HG03064 (cell line): ENCODE data around the gene ZFP36L1.

Experiments used
- ATAC-seq: cut with Tn5 transposase; IDR thresholded peaks from one replicate; pipeline ENCODE4 v1.9.1; 2021; ENCODE audit warnings: low read depth; ENCODE audit not compliant: unreplicated experiment

ZFP36L1 gene

DNA sequence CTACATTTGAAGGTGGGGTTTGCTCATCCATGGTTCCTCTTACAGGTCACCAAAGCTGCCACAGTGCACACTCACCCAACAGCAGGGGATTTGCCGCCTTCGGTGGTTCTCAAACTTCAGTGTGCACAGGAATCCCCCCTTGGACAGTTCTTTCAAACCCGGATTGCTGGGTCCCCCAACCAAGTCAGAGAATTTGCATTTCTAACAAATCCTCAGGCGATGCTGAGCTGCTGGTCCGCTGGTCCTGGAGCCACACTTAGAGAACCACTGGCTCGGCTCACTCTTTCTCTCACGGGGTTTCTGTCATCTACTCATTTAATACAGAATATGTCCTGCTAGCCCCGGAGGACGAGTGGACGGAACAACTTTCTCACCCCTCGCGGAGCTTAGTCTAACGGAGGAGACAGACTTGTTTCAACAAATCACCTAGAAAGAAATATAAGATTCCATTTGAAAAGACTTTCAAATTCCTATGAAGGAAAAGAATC lies 24.1 kb upstream of the ZFP36L1 start:
- no peak for ATAC-seq

DNA sequence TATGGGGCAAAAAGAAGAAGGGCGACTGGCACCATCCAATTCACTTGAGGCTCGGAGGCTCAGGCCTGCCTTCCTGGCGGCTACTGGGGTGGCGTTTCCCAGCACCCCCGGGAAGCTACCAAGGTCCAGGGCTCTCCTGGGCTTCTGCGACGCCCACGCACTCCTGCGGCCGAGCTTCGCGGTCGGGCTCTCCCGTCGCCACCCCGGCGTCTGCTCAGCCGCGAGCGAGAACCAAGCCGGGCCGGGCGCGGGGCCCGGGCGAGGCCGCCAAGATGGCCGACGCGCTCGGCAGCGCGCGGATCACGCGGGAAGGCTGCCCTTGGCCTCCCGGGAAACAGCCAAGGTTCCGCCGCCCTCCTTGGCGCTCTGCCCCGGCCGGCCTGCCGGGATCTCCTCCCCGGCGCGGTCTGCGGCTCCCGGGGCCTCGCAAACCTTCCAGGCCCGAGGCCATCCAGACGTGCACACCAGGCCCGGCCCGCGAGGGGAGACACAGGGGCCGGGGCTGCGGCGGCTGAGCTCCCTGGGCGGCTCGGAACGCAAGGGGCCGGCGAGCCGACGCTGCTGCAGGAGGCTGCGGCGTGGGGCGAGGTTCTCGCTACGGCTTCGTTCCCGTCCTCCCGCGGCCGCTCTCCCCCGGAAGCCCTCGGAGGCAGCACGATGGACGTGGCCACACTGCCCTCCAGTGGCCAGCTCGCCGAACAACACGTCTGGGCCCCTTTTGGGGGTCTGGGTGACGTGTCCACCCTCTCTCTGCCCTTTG lies 23.5 kb upstream of the ZFP36L1 start:
- peak; percentile 40 for ATAC-seq

- ATAC-seq = no peak
Measured at GRCh38 chr14:68815298-68816182, 22.7 kb upstream of the ZFP36L1 start.

DNA sequence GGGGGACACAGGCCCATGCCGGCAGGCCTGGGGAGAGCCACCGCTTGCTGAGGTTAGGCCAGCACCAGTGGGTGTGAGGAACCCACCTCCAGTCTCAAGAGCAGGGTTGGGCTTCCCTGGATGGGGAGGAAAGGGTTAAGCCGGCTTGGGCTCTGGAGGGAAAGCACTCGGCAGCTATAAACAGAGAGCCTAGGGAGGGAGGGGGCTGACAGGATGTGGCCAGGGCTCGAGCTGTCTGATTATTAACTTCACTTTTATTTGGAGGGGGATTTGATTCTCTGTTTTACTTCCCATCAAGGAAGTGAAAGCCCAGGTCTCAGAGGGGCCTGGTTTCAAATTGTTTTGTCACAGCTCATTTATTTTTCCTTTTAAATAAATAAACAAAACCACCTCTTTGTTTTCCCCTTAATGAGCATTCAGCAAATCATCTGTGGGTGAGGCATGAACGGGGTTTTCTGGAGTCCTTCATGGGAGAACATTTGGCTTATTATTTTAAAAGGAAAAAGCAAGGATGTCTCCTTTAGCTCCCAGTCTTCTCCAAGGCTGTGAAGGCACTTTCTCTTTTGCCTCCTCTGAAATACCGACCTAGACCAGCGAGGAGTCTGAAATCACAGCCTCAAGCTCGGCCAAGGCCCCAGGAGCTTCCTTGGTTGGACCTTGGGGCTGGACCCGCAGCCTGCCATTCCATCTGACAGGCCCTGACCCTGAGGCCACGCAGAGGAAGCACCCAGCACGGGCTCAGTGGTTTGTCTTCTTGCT lies 21.9 kb upstream of the ZFP36L1 start:
- no peak for ATAC-seq

GRCh38 chr14:68814238-68814538 lies 21.3 kb upstream of the ZFP36L1 start:
- ATAC-seq = no peak

- ATAC-seq = no peak
Measured at GRCh38 chr14:68813318-68813838, 20.5 kb upstream of the ZFP36L1 start.

DNA sequence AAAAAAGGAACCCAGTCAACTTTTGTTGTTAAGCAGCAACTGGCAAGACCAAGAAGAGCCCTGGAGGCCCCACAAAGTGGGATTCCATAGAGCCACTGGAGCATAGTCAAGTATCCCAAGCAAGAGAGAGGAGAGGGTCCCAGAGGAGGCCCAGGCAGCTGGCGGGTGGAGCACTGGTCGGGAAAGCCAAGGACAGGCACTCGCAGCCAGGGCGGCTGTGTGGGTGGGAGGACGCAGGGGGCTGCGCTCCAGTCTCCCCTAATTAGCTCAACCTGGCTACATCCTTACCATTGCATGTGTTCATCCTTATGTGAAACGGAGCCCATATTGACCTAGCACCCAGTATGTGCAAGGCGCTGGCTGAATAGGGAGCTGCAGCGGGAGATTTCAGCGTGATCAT lies 18.3 kb upstream of the ZFP36L1 start:
- ATAC-seq = no peak

DNA sequence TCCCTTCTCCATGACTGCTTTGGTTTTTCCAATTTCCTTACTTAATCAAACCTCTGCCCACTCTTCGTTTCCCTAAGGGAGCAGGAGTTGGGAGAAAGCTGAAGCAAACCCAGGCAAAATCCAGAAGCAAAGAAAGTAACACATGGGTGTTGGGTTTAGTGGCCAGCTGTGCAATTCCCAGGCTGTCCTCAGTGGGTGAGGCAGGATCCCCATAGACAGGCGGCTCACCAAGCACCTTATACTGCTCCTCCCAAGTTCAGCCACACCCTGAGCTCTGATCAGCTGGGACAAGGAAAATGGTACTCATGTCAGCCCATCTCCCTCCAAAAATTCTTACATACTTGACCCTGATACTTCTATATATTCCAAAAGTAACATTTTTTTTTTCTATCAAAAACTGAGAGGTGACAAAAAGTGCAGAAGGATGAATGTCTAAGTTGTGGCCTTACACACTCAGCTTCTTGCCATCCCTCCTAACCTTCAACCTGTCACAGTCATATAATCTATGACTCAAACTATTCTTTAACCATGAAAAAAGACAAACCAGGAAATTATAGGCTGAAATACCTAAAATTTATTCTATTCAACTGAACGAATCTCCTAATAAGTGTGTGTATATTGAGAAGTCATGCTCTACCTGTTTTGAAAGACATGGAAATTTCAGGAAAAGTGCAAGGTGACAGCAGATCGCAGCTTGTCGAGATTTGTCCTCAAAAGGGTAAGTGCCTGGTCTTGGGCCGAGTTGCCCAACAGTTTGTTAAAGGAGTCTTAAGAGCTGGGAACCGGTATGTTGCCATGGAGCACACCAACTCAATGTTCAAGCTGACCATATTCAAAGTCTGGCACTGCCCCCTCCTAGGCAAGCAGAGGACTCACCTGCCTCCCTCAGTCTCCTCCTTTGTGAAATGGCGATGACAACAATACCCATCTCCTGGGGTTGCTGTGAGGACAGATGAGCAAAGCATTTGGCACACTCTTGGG lies 17.6 kb upstream of the ZFP36L1 start:
- no peak for ATAC-seq

GRCh38 chr14:68809524-68809923 lies 16.7 kb upstream of the ZFP36L1 start:
- no peak for ATAC-seq

DNA sequence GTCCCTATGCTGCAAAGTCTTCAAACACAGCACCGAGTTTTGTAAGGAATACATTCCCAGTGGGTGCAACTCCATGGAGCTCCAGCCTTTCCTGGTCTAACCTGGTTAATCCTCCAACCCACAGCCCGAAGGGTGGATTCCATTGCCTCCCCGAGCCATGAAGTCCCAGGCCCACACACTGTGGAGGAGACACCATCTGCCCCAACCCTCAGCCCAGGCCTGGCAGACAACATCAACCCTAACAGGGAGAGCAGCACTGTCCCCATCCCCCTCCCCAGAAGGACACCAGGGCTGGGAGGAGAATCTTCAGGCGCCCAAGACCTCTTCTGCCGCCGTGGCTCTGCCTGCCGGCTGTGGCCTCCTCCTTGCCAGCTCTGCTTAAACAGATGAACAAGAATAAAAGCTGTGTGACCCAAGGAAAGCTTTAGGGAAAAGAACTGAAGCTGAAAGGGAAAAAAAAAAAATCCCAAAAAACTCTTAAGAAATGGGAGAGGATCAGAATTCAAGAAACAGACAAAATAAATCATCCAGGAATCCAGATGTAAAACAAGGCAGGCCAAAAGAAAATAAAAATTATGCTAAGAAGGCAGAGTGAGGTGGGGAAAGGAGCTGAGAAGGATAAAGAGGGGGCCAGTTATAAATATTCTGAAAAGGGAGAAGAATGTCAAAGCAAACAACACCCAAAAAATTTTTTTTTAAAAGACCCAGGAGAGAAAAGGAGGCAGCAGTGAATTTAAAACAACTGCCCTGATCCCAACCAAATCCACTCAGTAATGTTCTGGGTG lies 16.0 kb upstream of the ZFP36L1 start:
- ATAC-seq = no peak

- no peak for ATAC-seq
Measured at GRCh38 chr14:68807987-68808386, 15.1 kb upstream of the ZFP36L1 start.

GRCh38 chr14:68807148-68807600 lies 14.3 kb upstream of the ZFP36L1 start:
- no peak for ATAC-seq

DNA sequence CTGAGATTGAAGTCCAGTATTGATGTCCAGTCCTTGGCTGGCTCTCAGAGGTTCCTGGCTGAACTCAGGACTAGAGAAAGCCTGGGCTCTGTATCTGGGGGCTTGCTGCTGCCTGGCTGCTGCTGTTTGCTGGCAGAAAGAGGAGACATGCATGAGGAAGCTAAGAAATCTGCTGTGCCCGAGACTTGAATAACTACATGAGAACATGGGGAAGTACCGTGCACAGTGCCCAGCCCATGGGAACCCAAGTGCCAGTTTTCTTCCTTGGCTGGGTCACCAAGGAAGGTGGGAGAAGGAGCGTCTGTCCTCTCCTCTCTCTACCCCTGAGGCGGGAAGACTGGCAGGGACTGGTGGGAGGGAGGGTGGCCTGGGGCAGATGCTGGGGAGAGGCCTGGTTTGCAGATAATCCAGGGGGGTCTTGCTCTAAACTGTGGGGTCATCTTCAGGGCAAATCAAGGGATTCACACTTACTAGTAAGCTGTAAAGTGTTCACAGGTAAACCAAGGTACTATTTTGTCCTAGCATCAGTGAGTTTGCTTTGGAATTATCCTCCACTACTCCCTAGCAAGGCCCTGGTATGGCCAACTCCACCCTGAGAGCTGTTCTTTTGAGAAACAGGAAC lies 13.8 kb upstream of the ZFP36L1 start:
- peak; percentile 66 for ATAC-seq

GRCh38 chr14:68805414-68805813 lies 12.5 kb upstream of the ZFP36L1 start:
- ATAC-seq = no peak

- no peak for ATAC-seq
Measured at GRCh38 chr14:68801631-68802030, 8.8 kb upstream of the ZFP36L1 start.

- no peak for ATAC-seq
Measured at GRCh38 chr14:68800953-68801352, 8.1 kb upstream of the ZFP36L1 start.

- no peak for ATAC-seq
Measured at GRCh38 chr14:68800390-68800789, 7.5 kb upstream of the ZFP36L1 start.

DNA sequence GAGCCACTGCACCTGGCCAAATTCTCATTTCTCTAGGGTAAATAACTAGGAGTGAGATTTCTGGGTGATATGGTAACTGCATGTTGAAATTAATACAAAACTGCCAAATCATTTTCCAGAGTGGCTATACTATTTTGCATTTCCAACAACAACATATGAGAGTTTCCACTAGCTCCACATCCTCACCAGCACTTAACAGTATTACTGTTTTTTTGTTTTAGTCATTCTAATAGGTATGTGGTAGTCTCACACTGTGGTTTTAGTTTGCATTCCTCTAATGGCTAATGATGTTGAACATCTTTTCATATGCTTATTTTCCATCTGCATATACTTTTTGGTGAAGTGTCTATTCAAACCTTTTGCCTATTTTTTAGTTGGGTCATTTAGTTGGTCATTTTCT lies 5.8 kb upstream of the ZFP36L1 start:
- ATAC-seq = no peak
